ENCODE measurements around the gene MLLT6. TPM values are rescaled to one million over a fixed set of nuclear protein-coding genes. Genes with fewer than 3 reads are reported as not detected.

Gene MLLT6
- total RNA-seq, 1 donor from 2014 or later = 7.4 TPM

DNA sequence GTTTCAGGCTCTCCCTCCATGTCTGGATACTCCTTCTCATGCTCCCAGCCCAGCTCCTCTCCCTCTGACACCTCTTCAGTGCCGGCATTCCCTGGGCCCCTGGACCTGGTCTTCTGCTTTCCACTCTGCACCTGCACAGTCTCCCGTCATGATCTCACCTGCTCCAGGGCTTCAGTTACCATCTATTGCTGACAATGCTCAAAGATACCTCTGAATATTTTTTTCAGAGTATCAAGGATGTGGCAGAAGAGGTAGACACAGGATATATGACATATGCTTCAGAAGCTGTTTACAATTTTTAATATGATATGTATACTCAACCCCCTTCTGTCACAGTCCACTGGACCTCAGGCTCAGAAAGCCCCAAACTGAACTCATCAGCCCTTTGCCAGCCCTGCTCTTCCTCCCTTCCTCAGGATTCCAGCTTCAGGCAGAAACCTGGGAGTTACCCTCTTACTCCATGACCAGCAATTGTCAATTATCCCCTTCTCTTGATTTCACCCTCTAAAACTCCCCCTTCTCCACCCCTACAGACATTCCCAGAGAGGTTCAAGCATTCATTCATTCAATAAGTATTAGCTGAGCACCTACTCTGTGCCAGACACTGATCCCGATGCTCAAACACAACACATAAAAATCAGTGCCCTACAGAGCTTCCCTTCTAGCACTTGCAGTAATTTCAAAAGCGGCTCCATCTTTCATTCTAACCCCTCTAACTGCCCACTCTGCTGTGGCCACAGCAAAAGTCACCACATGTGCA, 7.8 kb upstream of the MLLT6 start:
- Histone ChIP-seq H3K4me1 (peaks cover 11% of the 10 kb centered on the region), H3K79me2 (ENCODE audit: low read depth) (no peaks in the 10 kb centered on the region), H3K4me2 (no peak overlapping the region), H3K36me3 (no peaks in the 10 kb centered on the region), H4K20me1 (ENCODE audit: low read depth) (peaks cover 3% of the 10 kb centered on the region), H3K9ac (no peak overlapping the region), H2AFZ (replicated peaks) (no peak overlapping the region), H3K9me3 (ENCODE audit: low read depth) (no peaks in the 10 kb centered on the region), H3K27me3 (peaks cover 76% of the 10 kb centered on the region), H3K27ac (no peak overlapping the region), H3K4me3 (no peak overlapping the region), H3F3A (ENCODE audit: low read depth) (peaks cover 30% of the 10 kb centered on the region)
- Mint-ChIP-seq H3K27me3 (ENCODE audit: insufficient read depth, low read depth) (peaks cover 20% of the 10 kb centered on the region), H3K36me3 (no peaks in the 10 kb centered on the region), H3K27ac (no peak overlapping the region), H3K4me3 (no peak overlapping the region), H3K9me3 (peaks cover 2% of the 10 kb centered on the region), H3K4me1 (peaks cover 21% of the 10 kb centered on the region)
- no peak for DNase-seq (ENCODE audit: low spot score)
- TF ChIP-seq EZH2 (IDR thresholded peaks at IDR 0.05) = no peak
- TF ChIP-seq EZH2phosphoT487 (IDR thresholded peaks at IDR 0.05) = no peak
- TF ChIP-seq, protein P1, sequence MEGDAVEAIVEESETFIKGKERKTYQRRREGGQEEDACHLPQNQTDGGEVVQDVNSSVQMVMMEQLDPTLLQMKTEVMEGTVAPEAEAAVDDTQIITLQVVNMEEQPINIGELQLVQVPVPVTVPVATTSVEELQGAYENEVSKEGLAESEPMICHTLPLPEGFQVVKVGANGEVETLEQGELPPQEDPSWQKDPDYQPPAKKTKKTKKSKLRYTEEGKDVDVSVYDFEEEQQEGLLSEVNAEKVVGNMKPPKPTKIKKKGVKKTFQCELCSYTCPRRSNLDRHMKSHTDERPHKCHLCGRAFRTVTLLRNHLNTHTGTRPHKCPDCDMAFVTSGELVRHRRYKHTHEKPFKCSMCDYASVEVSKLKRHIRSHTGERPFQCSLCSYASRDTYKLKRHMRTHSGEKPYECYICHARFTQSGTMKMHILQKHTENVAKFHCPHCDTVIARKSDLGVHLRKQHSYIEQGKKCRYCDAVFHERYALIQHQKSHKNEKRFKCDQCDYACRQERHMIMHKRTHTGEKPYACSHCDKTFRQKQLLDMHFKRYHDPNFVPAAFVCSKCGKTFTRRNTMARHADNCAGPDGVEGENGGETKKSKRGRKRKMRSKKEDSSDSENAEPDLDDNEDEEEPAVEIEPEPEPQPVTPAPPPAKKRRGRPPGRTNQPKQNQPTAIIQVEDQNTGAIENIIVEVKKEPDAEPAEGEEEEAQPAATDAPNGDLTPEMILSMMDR (IDR thresholded peaks at IDR 0.05) = no peak

DNA sequence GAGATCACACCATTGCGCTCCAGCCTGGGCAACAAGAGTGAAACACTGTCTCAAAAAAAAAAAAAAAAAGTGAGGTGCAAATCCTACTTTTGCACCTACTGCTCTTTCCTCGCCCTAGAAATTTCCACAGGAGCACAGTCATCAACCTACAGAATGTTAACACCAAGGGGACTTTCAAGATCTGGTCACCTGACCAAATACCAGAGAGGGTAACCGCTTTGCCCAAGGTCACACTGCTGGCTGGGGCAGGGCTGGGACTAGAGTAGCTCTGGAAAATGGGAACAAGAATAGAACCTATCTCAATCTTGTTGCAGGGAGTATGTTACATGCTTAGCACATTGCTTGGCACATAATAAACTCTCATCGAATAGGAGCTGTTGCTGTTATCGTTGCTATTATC, 6.3 kb upstream of the MLLT6 start:
- Mint-ChIP-seq H3K27me3 (ENCODE audit: insufficient read depth, low read depth) (peaks cover 21% of the 10 kb centered on the region), H3K27ac (no peak overlapping the region), H3K4me1 (peaks cover 26% of the 10 kb centered on the region), H3K36me3 (no peaks in the 10 kb centered on the region), H3K4me3 (no peak overlapping the region), H3K9me3 (peaks cover 2% of the 10 kb centered on the region)
- peaks cover 16% of the 10 kb centered on the region for H4K20me1 ChIP-seq (ENCODE audit: low read depth)
- TF ChIP-seq EZH2phosphoT487 (IDR thresholded peaks at IDR 0.05) (no peak), EZH2 (IDR thresholded peaks at IDR 0.05) (no peak)
- TF ChIP-seq, protein P1 (IDR thresholded peaks at IDR 0.05) = no peak
- no peak overlapping the region for H2AFZ ChIP-seq (replicated peaks)
- no peaks in the 10 kb centered on the region for H3K9me3 ChIP-seq (ENCODE audit: low read depth)
- no peak overlapping the region for H3K27ac ChIP-seq
- no peak overlapping the region for H3K9ac ChIP-seq
- peaks cover 86% of the 10 kb centered on the region for H3K27me3 ChIP-seq
- DNase-seq (ENCODE audit: low spot score) = no peak
- H3K4me3 ChIP-seq = no peak overlapping the region
- H3K4me1 ChIP-seq = peaks cover 10% of the 10 kb centered on the region
- no peak overlapping the region for H3K4me2 ChIP-seq
- no peaks in the 10 kb centered on the region for H3K79me2 ChIP-seq (ENCODE audit: low read depth)
- H3K36me3 ChIP-seq = no peaks in the 10 kb centered on the region
- peaks cover 43% of the 10 kb centered on the region for H3F3A ChIP-seq (ENCODE audit: low read depth)

DNA sequence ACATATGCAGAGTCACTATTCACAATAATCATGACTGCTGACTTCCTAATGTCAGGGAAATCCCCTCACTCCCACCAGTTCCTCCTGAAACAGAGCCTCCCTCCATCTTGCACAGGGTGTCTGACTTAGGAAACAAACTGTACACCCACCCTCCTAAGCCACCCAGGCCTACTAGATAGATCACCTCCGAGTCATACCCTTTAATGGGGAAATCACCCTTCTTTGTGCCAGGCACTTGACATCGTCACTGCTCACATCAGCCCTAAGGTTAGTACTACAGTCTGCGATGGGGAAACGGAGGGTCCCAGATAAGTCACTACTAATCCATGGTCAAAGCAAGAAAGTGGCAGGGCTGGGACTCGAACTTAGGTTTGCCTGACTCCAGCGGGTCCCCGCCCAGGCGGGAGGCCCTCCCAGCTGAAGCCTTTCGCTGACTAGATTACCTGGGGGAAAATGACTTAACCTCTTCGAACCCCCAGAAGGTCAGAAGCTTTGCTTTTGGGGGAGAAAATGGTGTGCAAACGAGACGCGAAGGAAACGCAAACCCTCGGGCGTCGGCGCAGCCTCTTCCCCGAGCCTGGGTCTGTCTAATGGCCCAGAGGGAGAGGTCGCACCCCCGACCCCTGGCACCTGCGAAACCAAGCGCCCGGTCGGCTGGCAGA, 3.4 kb upstream of the MLLT6 start:
- Histone ChIP-seq H3F3A (ENCODE audit: low read depth) (peaks cover 57% of the 10 kb centered on the region), H3K4me3 (peak overlapping the region; percentile 60), H3K9ac (no peak overlapping the region), H3K27me3 (peaks cover 95% of the 10 kb centered on the region), H3K79me2 (ENCODE audit: low read depth) (no peaks in the 10 kb centered on the region), H3K4me1 (peaks cover 16% of the 10 kb centered on the region), H3K36me3 (no peaks in the 10 kb centered on the region), H3K4me2 (peak overlapping the region; percentile 83), H4K20me1 (ENCODE audit: low read depth) (peaks cover 35% of the 10 kb centered on the region), H3K9me3 (ENCODE audit: low read depth) (no peaks in the 10 kb centered on the region), H2AFZ (replicated peaks) (peak overlapping the region; percentile 87), H3K27ac (no peak overlapping the region)
- H3K4me1 Mint-ChIP-seq = peaks cover 32% of the 10 kb centered on the region
- peaks cover under 1% of the 10 kb centered on the region for H3K9me3 Mint-ChIP-seq
- DNase-seq (ENCODE audit: low spot score) = no peak
- peak overlapping the region; percentile 80 for H3K4me3 Mint-ChIP-seq
- no peaks in the 10 kb centered on the region for H3K36me3 Mint-ChIP-seq
- H3K27me3 Mint-ChIP-seq (ENCODE audit: insufficient read depth, low read depth) = peaks cover 21% of the 10 kb centered on the region
- TF ChIP-seq, protein P1 (IDR thresholded peaks at IDR 0.05) = no peak
- TF ChIP-seq EZH2phosphoT487 (IDR thresholded peaks at IDR 0.05) (peak; percentile 13), EZH2 (IDR thresholded peaks at IDR 0.05) (no peak)
- H3K27ac Mint-ChIP-seq = peak overlapping the region; percentile 1
